Esophagus muscularis mucosa (tissue), 4 donors: ENCODE measurements around the gene PEX16.

Experiments
- CTCF ChIP-seq, 3 experiments: fragments of 200-600 bp in 2 of 3; fragments of 450-650 bp in 1 of 3; sonication (generic) in 2 of 3; IDR thresholded peaks; one replicate each; pipeline ENCODE4 v1.5.1; 2017 to 2019; ENCODE audit warnings: antibody characterized with exemption in 3 of 3, mild to moderate bottlenecking in 2 of 3, moderate library complexity in 1 of 3
- EP300 ChIP-seq: sonication (generic); formaldehyde crosslinking; IDR thresholded peaks from one replicate; pipeline ENCODE4 v1.6.1; 2017; ENCODE audit warnings: antibody characterized with exemption
- POLR2A ChIP-seq: fragments of 450-650 bp; IDR thresholded peaks from one replicate; pipeline ENCODE4 v1.6.1; 2017; ENCODE audit warnings: antibody characterized with exemption, moderate library complexity, mild to moderate bottlenecking, low read depth

- TF ChIP-seq CTCF (IDR thresholded peaks at IDR 0.05): no peak
- TF ChIP-seq EP300: no peak
- no peak for TF ChIP-seq POLR2A
Measured at GRCh38 chr11:45933846-45934579, 16.3 kb upstream of the PEX16 start.
